NB4 (cell line): ENCODE results near the gene OSM.

Experiments
- DNase-seq: peaks from one replicate; pipeline ENCODE4 v3.0.0; 2010; ENCODE audit warnings: low read depth
- H3K4me3 ChIP-seq: one replicate; pipeline ENCODE4 v1.5.1; 2011; ENCODE audit warnings: mild to moderate bottlenecking, low read depth, low read length, moderate library complexity
- MYC ChIP-seq: IDR thresholded peaks from 2 replicates; pipeline ENCODE4 v1.6.1; 2011; ENCODE audit warnings: low read depth, low read length
- POLR2A ChIP-seq: IDR thresholded peaks from 2 replicates; pipeline ENCODE4 v1.6.1; 2011; ENCODE audit warnings: mild to moderate bottlenecking; ENCODE audit not compliant: insufficient read length; ENCODE audit errors: extremely low read depth
- TF ChIP-seq, protein P1 (sequence below): IDR thresholded peaks from 2 replicates; pipeline ENCODE4 v1.6.1; 2011; ENCODE audit warnings: low read depth, low read length
- TF ChIP-seq, protein P2 (sequence below): IDR thresholded peaks from one replicate; pipeline ENCODE4 v1.5.1; 2012; ENCODE audit warnings: low read depth, low read length

Gene OSM

DNA sequence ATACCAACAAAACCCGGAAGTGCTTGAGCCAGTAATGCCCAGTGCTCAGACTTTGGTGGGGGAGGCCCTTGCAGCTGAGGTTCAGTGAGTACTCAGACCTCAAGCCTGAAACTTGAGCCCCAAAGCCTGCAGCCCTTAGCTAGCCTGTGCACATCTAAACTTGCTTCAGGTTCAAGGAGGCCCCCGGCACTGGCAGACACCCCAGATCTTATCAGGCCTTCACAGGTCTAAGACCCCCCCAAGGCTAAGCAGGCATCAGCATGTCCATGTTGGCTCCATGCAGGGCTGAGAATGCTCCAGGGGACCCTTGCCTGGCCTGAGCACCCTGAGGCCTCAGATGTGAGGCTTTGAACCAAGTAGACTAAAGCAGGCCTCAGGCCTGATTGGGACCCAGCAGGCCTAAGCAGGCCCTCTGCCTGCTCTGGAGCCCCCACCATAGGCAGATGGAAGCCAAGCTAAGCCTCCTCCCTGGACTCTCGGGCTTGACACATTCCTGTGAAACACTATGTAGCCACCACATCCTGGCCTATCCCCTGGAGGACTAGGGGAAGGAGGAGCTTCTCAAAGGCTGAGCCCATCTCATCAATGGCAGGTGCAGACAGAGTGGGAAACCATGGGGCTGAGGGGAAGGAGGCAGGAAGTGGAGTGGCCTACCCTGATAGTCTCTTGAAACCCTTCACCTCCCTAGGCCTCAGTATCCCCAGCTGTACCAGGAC is 23.8 kb upstream of the OSM start:
- TF ChIP-seq POLR2A (no peak), MYC (no peak)
- TF ChIP-seq, protein P1, sequence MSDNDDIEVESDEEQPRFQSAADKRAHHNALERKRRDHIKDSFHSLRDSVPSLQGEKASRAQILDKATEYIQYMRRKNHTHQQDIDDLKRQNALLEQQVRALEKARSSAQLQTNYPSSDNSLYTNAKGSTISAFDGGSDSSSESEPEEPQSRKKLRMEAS: no peak
- TF ChIP-seq, protein P2, sequence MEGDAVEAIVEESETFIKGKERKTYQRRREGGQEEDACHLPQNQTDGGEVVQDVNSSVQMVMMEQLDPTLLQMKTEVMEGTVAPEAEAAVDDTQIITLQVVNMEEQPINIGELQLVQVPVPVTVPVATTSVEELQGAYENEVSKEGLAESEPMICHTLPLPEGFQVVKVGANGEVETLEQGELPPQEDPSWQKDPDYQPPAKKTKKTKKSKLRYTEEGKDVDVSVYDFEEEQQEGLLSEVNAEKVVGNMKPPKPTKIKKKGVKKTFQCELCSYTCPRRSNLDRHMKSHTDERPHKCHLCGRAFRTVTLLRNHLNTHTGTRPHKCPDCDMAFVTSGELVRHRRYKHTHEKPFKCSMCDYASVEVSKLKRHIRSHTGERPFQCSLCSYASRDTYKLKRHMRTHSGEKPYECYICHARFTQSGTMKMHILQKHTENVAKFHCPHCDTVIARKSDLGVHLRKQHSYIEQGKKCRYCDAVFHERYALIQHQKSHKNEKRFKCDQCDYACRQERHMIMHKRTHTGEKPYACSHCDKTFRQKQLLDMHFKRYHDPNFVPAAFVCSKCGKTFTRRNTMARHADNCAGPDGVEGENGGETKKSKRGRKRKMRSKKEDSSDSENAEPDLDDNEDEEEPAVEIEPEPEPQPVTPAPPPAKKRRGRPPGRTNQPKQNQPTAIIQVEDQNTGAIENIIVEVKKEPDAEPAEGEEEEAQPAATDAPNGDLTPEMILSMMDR: no peak
- peak; percentile 82 for DNase-seq
- no peak overlapping the region for H3K4me3 ChIP-seq

DNA sequence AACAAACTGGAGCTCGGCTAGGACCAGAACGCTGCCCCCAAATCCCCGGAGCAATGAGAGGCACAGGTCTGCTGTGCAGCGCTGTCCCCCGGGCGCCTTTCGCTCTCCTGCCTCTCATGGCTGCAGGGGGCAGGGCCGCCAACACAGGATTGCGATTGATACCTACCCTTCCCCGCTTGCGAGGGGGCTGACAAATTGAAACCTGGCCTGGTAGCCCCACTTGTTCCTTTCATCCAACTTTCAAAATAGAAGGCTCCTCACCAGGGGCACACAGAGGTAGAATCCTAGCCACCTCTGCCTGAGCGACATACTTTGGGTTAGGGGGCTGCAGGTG is 23.3 kb upstream of the OSM start:
- no peak for DNase-seq
- TF ChIP-seq, protein P1: no peak
- TF ChIP-seq, protein P2: no peak
- no peak for TF ChIP-seq POLR2A
- TF ChIP-seq MYC: no peak
- H3K4me3 ChIP-seq: no peak overlapping the region

DNA sequence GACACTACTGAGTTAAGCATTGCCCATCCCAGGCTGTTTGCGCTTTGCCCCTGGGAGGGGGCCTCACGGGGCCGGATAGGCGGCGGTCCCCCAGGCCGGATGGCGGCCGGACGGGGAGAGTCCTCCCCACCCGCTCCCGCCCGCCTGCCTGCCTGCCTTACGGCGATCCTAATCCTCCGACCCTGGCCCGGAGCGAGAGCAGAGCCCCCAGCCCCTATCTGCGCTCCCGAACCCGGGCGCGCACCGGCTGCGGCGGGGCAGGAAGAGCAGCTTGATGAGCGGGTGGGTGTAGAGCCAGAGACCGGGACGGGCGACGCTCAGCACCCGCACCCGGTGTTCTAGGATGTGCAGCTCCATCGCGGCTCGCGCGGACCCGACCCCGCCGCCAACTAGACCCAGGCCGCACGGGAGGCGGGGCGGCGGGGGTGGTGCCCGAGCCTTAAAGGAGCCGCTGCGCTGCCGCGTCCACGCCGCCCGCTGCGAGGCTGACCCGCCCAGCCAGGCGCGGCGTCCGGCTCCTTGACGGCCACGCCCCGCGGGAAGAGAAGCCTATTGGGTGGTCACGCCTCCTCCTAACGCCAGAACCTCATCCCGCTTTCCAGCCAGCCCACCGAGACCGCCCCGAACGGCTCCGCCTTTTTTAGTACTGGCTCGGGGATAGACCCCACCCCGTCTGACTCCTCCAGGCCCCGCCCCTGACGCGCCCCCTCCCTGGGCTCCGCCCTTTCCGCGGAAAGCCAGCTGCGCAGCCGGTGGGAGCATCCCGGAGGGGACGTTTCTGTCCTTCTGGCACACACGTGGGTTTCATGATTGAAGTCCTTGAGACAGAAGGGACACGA is 22.7 kb upstream of the OSM start, which contains the start of gene CASTOR1:
TSS of gene CASTOR1 (minus strand) at position 365 of the 839 bp plus-strand sequence. CDS start at position 357, 8 bp downstream.
- peak; percentile 96 for DNase-seq
- TF ChIP-seq POLR2A: no peak
- no peak for TF ChIP-seq MYC
- TF ChIP-seq, protein P1: peak; percentile 47
- TF ChIP-seq, protein P2: no peak
- peak within 1 kb of the TSS; percentile 46 for H3K4me3 ChIP-seq

DNA sequence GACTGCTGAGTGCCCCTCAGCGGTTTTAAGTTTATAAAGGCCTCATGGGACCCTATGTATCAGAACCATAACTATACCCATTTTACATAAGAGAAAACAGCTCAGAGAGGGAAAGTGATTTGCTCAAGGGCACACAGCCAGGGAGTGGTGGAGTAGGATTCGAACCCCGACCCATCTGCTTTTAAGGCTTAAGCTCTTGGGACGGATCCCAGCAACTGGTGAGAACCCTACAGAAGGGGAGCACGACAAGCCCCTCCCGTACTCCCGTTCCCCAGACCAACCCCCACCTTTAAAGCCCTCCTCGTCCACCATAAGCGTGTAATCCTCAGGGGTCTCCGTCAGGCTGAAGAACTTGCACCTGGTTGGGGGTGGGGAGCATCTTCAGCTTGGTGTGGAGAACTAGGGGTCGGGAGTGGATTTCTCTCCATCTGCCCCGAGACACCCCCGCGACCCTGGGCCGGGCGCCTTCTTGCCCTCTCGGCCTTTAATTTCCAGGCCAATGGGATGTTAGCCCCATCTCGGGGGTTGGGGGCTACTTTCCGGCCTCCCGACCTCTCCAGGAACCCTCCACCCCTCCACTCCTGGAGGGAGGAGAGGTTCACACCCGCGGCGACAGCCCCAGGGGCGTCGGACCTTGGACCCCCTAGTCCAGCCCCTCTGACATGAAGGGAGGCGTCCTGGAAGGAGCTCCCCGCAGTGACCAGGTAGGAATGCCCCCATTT is 21.9 kb upstream of the OSM start:
- DNase-seq: no peak
- TF ChIP-seq, protein P2: no peak
- TF ChIP-seq POLR2A (no peak), MYC (no peak)
- TF ChIP-seq, protein P1: no peak
- peak overlapping the region; percentile 46 for H3K4me3 ChIP-seq

DNA sequence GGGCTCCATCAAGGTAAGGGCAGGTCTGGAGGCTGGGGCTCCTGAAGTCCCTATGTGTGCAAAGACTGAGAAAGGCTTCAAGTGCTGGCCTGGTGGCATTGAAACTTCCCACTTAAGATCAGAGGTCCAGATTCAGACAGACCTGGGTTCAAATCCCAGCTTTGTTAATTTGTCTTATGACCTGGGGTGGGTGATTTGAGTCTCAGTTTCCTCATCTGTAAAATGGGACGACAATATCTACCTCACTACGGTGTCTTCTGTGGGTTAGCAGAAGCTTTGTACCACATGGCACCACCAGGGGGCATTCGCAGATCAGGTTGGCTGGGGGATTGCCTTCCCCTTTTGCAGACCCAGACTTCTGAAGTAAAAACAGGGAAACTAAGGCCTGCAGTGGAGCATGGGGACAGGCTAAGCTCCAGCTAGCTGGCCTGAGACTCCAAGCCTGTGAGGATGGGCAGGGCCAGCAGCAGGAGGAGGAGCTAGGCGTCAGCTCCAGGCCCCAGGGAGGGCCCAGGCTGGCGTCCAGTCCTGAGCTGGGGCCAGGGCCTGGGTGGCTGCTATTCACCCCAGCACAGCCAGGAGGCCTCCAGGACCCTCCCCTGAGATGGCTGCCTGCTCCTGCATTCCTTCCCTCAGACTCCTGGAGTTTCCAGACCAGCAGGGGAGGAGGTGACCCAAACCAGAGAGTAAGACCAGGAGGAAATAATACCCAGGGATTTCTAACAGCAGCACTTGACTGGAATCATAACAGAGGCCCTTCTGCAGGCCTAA is 21.2 kb upstream of the OSM start:
- TF ChIP-seq, protein P2: peak; percentile 78
- TF ChIP-seq MYC (no peak; the same call in 1 of the 2 replicates), POLR2A (no peak)
- TF ChIP-seq, protein P1: peak; percentile 72
- no peak overlapping the region for H3K4me3 ChIP-seq
- DNase-seq: peak; percentile 88
